ENCODE data around the gene TTLL5.

The TTLL5 gene

GRCh38 chr14:75865531-75865930 lies 204.5 kb downstream of the TTLL5 start:
- no peak for TF ChIP-seq ZBTB7A (IDR thresholded peaks at IDR 0.05; ENCODE audit: low read depth)
- no peak for TF ChIP-seq EP300 (IDR thresholded peaks at IDR 0.05; ENCODE audit: borderline replicate concordance)
- TF ChIP-seq YY1 (IDR thresholded peaks at IDR 0.05; ENCODE audit: low read depth), result no peak
- TF ChIP-seq MAX (IDR thresholded peaks at IDR 0.05), result no peak
- no peak for TF ChIP-seq TAF1 (IDR thresholded peaks at IDR 0.05; ENCODE audit: low read depth)
- TF ChIP-seq USF1 (IDR thresholded peaks at IDR 0.05), result no peak
- no peak for TF ChIP-seq TCF12 (IDR thresholded peaks at IDR 0.05; ENCODE audit: low read depth)
- TF ChIP-seq NFIC (IDR thresholded peaks at IDR 0.05), result no peak
- TF ChIP-seq RAD21 (IDR thresholded peaks at IDR 0.05; ENCODE audit: low read depth), result no peak
- no peak for TF ChIP-seq FOXM1 (IDR thresholded peaks at IDR 0.05; ENCODE audit: borderline replicate concordance, low read depth)
- TF ChIP-seq CREB1 (IDR thresholded peaks at IDR 0.05; ENCODE audit: low read depth), result no peak

GRCh38 chr14:75866970-75867369 lies 205.9 kb downstream of the TTLL5 start:
- TF ChIP-seq TAF1 (IDR thresholded peaks at IDR 0.05; ENCODE audit: low read depth) (no peak), NFIC (IDR thresholded peaks at IDR 0.05) (no peak), ZBTB7A (IDR thresholded peaks at IDR 0.05; ENCODE audit: low read depth) (no peak), MAX (IDR thresholded peaks at IDR 0.05) (no peak), YY1 (IDR thresholded peaks at IDR 0.05; ENCODE audit: low read depth) (no peak)

GRCh38 chr14:75871181-75871880 lies 210.3 kb downstream of the TTLL5 start:
- TF ChIP-seq EGR1 (IDR thresholded peaks at IDR 0.05), result no peak
- TF ChIP-seq USF1 (IDR thresholded peaks at IDR 0.05), result no peak
- no peak for TF ChIP-seq ZBTB7A (IDR thresholded peaks at IDR 0.05; ENCODE audit: low read depth)
- no peak for TF ChIP-seq RAD21 (IDR thresholded peaks at IDR 0.05; ENCODE audit: low read depth)
- TF ChIP-seq CREB1 (IDR thresholded peaks at IDR 0.05; ENCODE audit: low read depth), result no peak
- TF ChIP-seq REST (IDR thresholded peaks at IDR 0.05; ENCODE audit: low read depth), result no peak
- no peak for TF ChIP-seq NFIC (IDR thresholded peaks at IDR 0.05)
- TF ChIP-seq MAX (IDR thresholded peaks at IDR 0.05), result no peak

- TF ChIP-seq NFIC (IDR thresholded peaks at IDR 0.05), result no peak
- no peak for TF ChIP-seq EP300 (IDR thresholded peaks at IDR 0.05; ENCODE audit: borderline replicate concordance)
- no peak for TF ChIP-seq CEBPB (IDR thresholded peaks at IDR 0.05)
- no peak for TF ChIP-seq EGR1 (IDR thresholded peaks at IDR 0.05)
- TF ChIP-seq MAX (IDR thresholded peaks at IDR 0.05), result no peak
- no peak for TF ChIP-seq TEAD4 (IDR thresholded peaks at IDR 0.05)
Measured at GRCh38 chr14:75875958-75876357, 214.9 kb downstream of the TTLL5 start.

- TF ChIP-seq NFIC (IDR thresholded peaks at IDR 0.05), result no peak
- TF ChIP-seq EP300 (IDR thresholded peaks at IDR 0.05; ENCODE audit: borderline replicate concordance), result no peak
- no peak for TF ChIP-seq RAD21 (IDR thresholded peaks at IDR 0.05; ENCODE audit: low read depth)
- no peak for TF ChIP-seq CEBPB (IDR thresholded peaks at IDR 0.05)
- no peak for TF ChIP-seq REST (IDR thresholded peaks at IDR 0.05; ENCODE audit: low read depth)
- TF ChIP-seq FOXM1 (IDR thresholded peaks at IDR 0.05; ENCODE audit: borderline replicate concordance, low read depth), result no peak
- no peak for TF ChIP-seq TCF12 (IDR thresholded peaks at IDR 0.05; ENCODE audit: low read depth)
- no peak for TF ChIP-seq ZBTB7A (IDR thresholded peaks at IDR 0.05; ENCODE audit: low read depth)
Measured at GRCh38 chr14:75876530-75876929, 215.5 kb downstream of the TTLL5 start.

GRCh38 chr14:75877292-75877691 lies 216.2 kb downstream of the TTLL5 start:
- no peak for TF ChIP-seq TAF1 (IDR thresholded peaks at IDR 0.05; ENCODE audit: low read depth)
- TF ChIP-seq FOXM1 (IDR thresholded peaks at IDR 0.05; ENCODE audit: borderline replicate concordance, low read depth), result no peak
- no peak for TF ChIP-seq YY1 (IDR thresholded peaks at IDR 0.05; ENCODE audit: low read depth)
